ENCODE data around the gene CSF2RB.
A peak's percentile ranks its signal among the peaks of the same experiment; 100 is the strongest.

Gene CSF2RB

GRCh38 chr22:36900880-36901279 is 12.5 kb upstream of the CSF2RB start:
- Mint-ChIP-seq H3K27ac (peak overlapping the region; percentile 91), H3K4me1 (ENCODE audit: low read depth) (peaks cover 32% of the 10 kb centered on the region), H3K4me3 (peak overlapping the region; percentile 72), H3K9me3 (peaks cover 12% of the 10 kb centered on the region), H3K27me3 (ENCODE audit: low read depth) (peaks cover 8% of the 10 kb centered on the region), H3K36me3 (ENCODE audit: low read depth) (peaks cover 9% of the 10 kb centered on the region)

GRCh38 chr22:36901411-36902142 is 11.9 kb upstream of the CSF2RB start:
- Mint-ChIP-seq H3K9me3 (peaks cover 12% of the 10 kb centered on the region), H3K4me3 (peak overlapping the region; percentile 72), H3K36me3 (ENCODE audit: low read depth) (peaks cover 8% of the 10 kb centered on the region), H3K27ac (peak overlapping the region; percentile 91), H3K4me1 (ENCODE audit: low read depth) (peaks cover 32% of the 10 kb centered on the region), H3K27me3 (ENCODE audit: low read depth) (peaks cover 8% of the 10 kb centered on the region)

- Mint-ChIP-seq H3K36me3 (ENCODE audit: low read depth) (peaks cover 7% of the 10 kb centered on the region), H3K4me3 (no peak overlapping the region), H3K9me3 (peaks cover 7% of the 10 kb centered on the region), H3K27me3 (ENCODE audit: low read depth) (peaks cover 8% of the 10 kb centered on the region), H3K27ac (peak overlapping the region; percentile 91), H3K4me1 (ENCODE audit: low read depth) (peaks cover 28% of the 10 kb centered on the region)
Observed at GRCh38 chr22:36902143-36902926, 11.1 kb upstream of the CSF2RB start.

- no peak overlapping the region for H3K27ac Mint-ChIP-seq
- H3K4me3 Mint-ChIP-seq: no peak overlapping the region
- peaks cover 21% of the 10 kb centered on the region for H3K27me3 Mint-ChIP-seq (ENCODE audit: low read depth)
Observed at GRCh38 chr22:36904260-36904880, 9.1 kb upstream of the CSF2RB start.

GRCh38 chr22:36907253-36908195 is 5.9 kb upstream of the CSF2RB start:
- H3K27me3 Mint-ChIP-seq (ENCODE audit: low read depth): peaks cover 45% of the 10 kb centered on the region
- H3K36me3 Mint-ChIP-seq (ENCODE audit: low read depth): peaks cover 6% of the 10 kb centered on the region
- peaks cover 6% of the 10 kb centered on the region for H3K4me1 Mint-ChIP-seq (ENCODE audit: low read depth)
- no peak overlapping the region for H3K4me3 Mint-ChIP-seq
- no peak overlapping the region for H3K27ac Mint-ChIP-seq
- peaks cover 3% of the 10 kb centered on the region for H3K9me3 Mint-ChIP-seq

More at GRCh38 chr22:36904260-36904880, 9.1 kb upstream of the CSF2RB start:
- H3K4me1 Mint-ChIP-seq (ENCODE audit: low read depth): peaks cover 24% of the 10 kb centered on the region
- H3K36me3 Mint-ChIP-seq (ENCODE audit: low read depth): peaks cover 7% of the 10 kb centered on the region
- peaks cover 3% of the 10 kb centered on the region for H3K9me3 Mint-ChIP-seq

- no peak overlapping the region for H3K27ac Mint-ChIP-seq
- peaks cover 14% of the 10 kb centered on the region for H3K4me1 Mint-ChIP-seq (ENCODE audit: low read depth)
- H3K4me3 Mint-ChIP-seq: no peak overlapping the region
- no peaks in the 10 kb centered on the region for H3K9me3 Mint-ChIP-seq
- peaks cover 38% of the 10 kb centered on the region for H3K27me3 Mint-ChIP-seq (ENCODE audit: low read depth)
- no peaks in the 10 kb centered on the region for H3K36me3 Mint-ChIP-seq (ENCODE audit: low read depth)
Observed at GRCh38 chr22:36910461-36910860, 3.0 kb upstream of the CSF2RB start.

- no peaks in the 10 kb centered on the region for H3K9me3 Mint-ChIP-seq
- H3K27me3 Mint-ChIP-seq (ENCODE audit: low read depth): peaks cover 41% of the 10 kb centered on the region
- peaks cover 14% of the 10 kb centered on the region for H3K4me1 Mint-ChIP-seq (ENCODE audit: low read depth)
- no peak overlapping the region for H3K27ac Mint-ChIP-seq
- no peaks in the 10 kb centered on the region for H3K36me3 Mint-ChIP-seq (ENCODE audit: low read depth)
- H3K4me3 Mint-ChIP-seq: no peak overlapping the region
Observed at GRCh38 chr22:36911887-36912661, 1.4 kb upstream of the CSF2RB start.

GRCh38 chr22:36912694-36913426 is 568 bp upstream of the CSF2RB start:
- peak overlapping the region; percentile 90 for H3K4me3 Mint-ChIP-seq
- H3K36me3 Mint-ChIP-seq (ENCODE audit: low read depth): no peaks in the 10 kb centered on the region
- H3K4me1 Mint-ChIP-seq (ENCODE audit: low read depth): peaks cover 16% of the 10 kb centered on the region
- H3K27me3 Mint-ChIP-seq (ENCODE audit: low read depth): peaks cover 43% of the 10 kb centered on the region
- H3K27ac Mint-ChIP-seq: no peak overlapping the region
- no peaks in the 10 kb centered on the region for H3K9me3 Mint-ChIP-seq

- peak overlapping the region; percentile 90 for H3K4me3 Mint-ChIP-seq
- peaks cover 39% of the 10 kb centered on the region for H3K27me3 Mint-ChIP-seq (ENCODE audit: low read depth)
- H3K4me1 Mint-ChIP-seq (ENCODE audit: low read depth): peaks cover 16% of the 10 kb centered on the region
- H3K9me3 Mint-ChIP-seq: peaks cover 4% of the 10 kb centered on the region
- peak overlapping the region; percentile 27 for H3K27ac Mint-ChIP-seq
- peaks cover 4% of the 10 kb centered on the region for H3K36me3 Mint-ChIP-seq (ENCODE audit: low read depth)
Observed at GRCh38 chr22:36914390-36914752, 943 bp downstream of the CSF2RB start.

GRCh38 chr22:36916034-36916433 is 2.6 kb downstream of the CSF2RB start:
- peaks cover 11% of the 10 kb centered on the region for H3K36me3 Mint-ChIP-seq (ENCODE audit: low read depth)
- no peak overlapping the region for H3K27ac Mint-ChIP-seq
- peaks cover 19% of the 10 kb centered on the region for H3K4me1 Mint-ChIP-seq (ENCODE audit: low read depth)
- peaks cover 31% of the 10 kb centered on the region for H3K27me3 Mint-ChIP-seq (ENCODE audit: low read depth)
- peak overlapping the region; percentile 30 for H3K4me3 Mint-ChIP-seq
- peaks cover 7% of the 10 kb centered on the region for H3K9me3 Mint-ChIP-seq

- H3K4me3 Mint-ChIP-seq: no peak overlapping the region
- H3K36me3 Mint-ChIP-seq (ENCODE audit: low read depth): peaks cover 11% of the 10 kb centered on the region
- H3K27ac Mint-ChIP-seq: no peak overlapping the region
- peaks cover 7% of the 10 kb centered on the region for H3K9me3 Mint-ChIP-seq
- peaks cover 20% of the 10 kb centered on the region for H3K27me3 Mint-ChIP-seq (ENCODE audit: low read depth)
- peaks cover 16% of the 10 kb centered on the region for H3K4me1 Mint-ChIP-seq (ENCODE audit: low read depth)
Observed at GRCh38 chr22:36918586-36919284, 5.3 kb downstream of the CSF2RB start.

- Mint-ChIP-seq H3K27me3 (ENCODE audit: low read depth) (peaks cover 20% of the 10 kb centered on the region), H3K4me1 (ENCODE audit: low read depth) (peaks cover 22% of the 10 kb centered on the region), H3K36me3 (ENCODE audit: low read depth) (peaks cover 15% of the 10 kb centered on the region), H3K27ac (peak overlapping the region; percentile 58), H3K4me3 (peak overlapping the region; percentile 3), H3K9me3 (peaks cover 7% of the 10 kb centered on the region)
Observed at GRCh38 chr22:36921309-36922104, 8.1 kb downstream of the CSF2RB start.

Measured in T-helper 1 cell treated with Interleukin-12 subunit alpha and Interleukin-12 subunit beta and Interleukin-4 antibody, amounts not matched to agents 30 μg/mL and 1 μg/mL, for 36 hours (primary cell).